Uterus (tissue), 2 donors: ENCODE measurements around the gene CAPN11.

Source experiments
- CTCF ChIP-seq, 4 experiments: fragments of 200-600 bp in 2 of 4; fragments of 450-650 bp in 2 of 4; sonication (generic) in 2 of 4; IDR thresholded peaks; one replicate each; pipeline ENCODE4 v1.5.1; 2016 to 2019; ENCODE audit warnings: antibody characterized with exemption in 4 of 4, mild to moderate bottlenecking in 2 of 4, moderate library complexity in 1 of 4
- POLR2A ChIP-seq, 2 donors: fragments of 450-650 bp; IDR thresholded peaks; one replicate each; pipeline ENCODE4 v1.6.1; 2016; ENCODE audit warnings: antibody characterized with exemption in 2 of 2, mild to moderate bottlenecking in 1 of 2, moderate library complexity in 1 of 2

- TF ChIP-seq CTCF (IDR thresholded peaks at IDR 0.05), result no peak
- no peak for TF ChIP-seq POLR2A (IDR thresholded peaks at IDR 0.05)
Observed at GRCh38 chr6:44186635-44187025, 28.0 kb downstream of the CAPN11 start.
